Neutrophil (primary cell): Measurements from ENCODE around the gene ZNRD2.
A peak's percentile ranks its signal among the peaks of the same experiment; 100 is the strongest.

Experiments used
- H3K27ac ChIP-seq: fragments of 200-600 bp; sonication (generic); 2 replicates; pipeline ENCODE4 v1.5.1; 2016; ENCODE audit warnings: mild to moderate bottlenecking, moderate library complexity
- H3K27me3 ChIP-seq: fragments of 200-600 bp; sonication (generic); 2 replicates; pipeline ENCODE4 v1.6.0; 2016; ENCODE audit warnings: mild to moderate bottlenecking
- H3K36me3 ChIP-seq: fragments of 200-600 bp; sonication (generic); 2 replicates; pipeline ENCODE4 v1.5.1; 2017
- H3K4me1 ChIP-seq, 2 experiments: fragments of 200-600 bp in 1 of 2; sonication (generic) in 1 of 2; 1 replicate in 1 of 2; 2 replicates in 1 of 2; pipeline versions ENCODE4 v1.5.1 to v1.6.1; 2013 to 2016; ENCODE audit warnings: low read depth in 1 of 2, low read length in 1 of 2, mild to moderate bottlenecking in 1 of 2, moderate library complexity in 1 of 2; ENCODE audit not compliant: control insufficient read depth in 1 of 2, insufficient read depth in 1 of 2
- H3K4me3 ChIP-seq, 2 experiments: fragments of 200-600 bp in 1 of 2; sonication (generic) in 1 of 2; 1 replicate in 1 of 2; 2 replicates in 1 of 2; pipeline ENCODE4 v1.5.1; 2013 to 2016; ENCODE audit warnings: low read depth in 1 of 2, low read length in 1 of 2, mild to moderate bottlenecking in 1 of 2, moderate library complexity in 1 of 2
- H3K9me3 ChIP-seq: fragments of 200-600 bp; sonication (generic); 2 replicates; pipeline ENCODE4 v1.5.1; 2016
- CTCF ChIP-seq: fragments of 200-600 bp; sonication (generic); IDR thresholded peaks from 2 replicates; pipeline ENCODE4 v1.5.1; 2016; ENCODE audit warnings: antibody characterized with exemption

Gene ZNRD2

GRCh38 chr11:65525546-65526480 lies 44.5 kb upstream of the ZNRD2 start:
- no peaks in the 10 kb centered on the region for H3K9me3 ChIP-seq
- peaks cover 38% of the 10 kb centered on the region for H3K36me3 ChIP-seq
- TF ChIP-seq CTCF = no peak
- H3K27ac ChIP-seq = peak overlapping the region; percentile 89
- H3K4me3 ChIP-seq = peak overlapping the region; percentile 81 to 97
- H3K4me1 ChIP-seq = peaks cover 37% of the 10 kb centered on the region in 2 experiments
- H3K27me3 ChIP-seq = no peaks in the 10 kb centered on the region

GRCh38 chr11:65526744-65527143 lies 43.5 kb upstream of the ZNRD2 start:
- no peak overlapping the region for H3K4me3 ChIP-seq
- H3K4me1 ChIP-seq = peaks cover 37% of the 10 kb centered on the region in 2 experiments
- H3K27me3 ChIP-seq = no peaks in the 10 kb centered on the region
- TF ChIP-seq CTCF = no peak
- peaks cover 47% of the 10 kb centered on the region for H3K36me3 ChIP-seq
- no peaks in the 10 kb centered on the region for H3K9me3 ChIP-seq
- no peak overlapping the region for H3K27ac ChIP-seq

- H3K27ac ChIP-seq = no peak overlapping the region
- peaks cover 69% of the 10 kb centered on the region for H3K36me3 ChIP-seq
- no peaks in the 10 kb centered on the region for H3K9me3 ChIP-seq
- peaks cover 18% of the 10 kb centered on the region in 2 experiments for H3K4me1 ChIP-seq
- H3K4me3 ChIP-seq = no peak overlapping the region
- no peak for TF ChIP-seq CTCF
- no peaks in the 10 kb centered on the region for H3K27me3 ChIP-seq
These were observed 41.4 kb upstream of the ZNRD2 start for GRCh38 chr11:65528819-65529350.

GRCh38 chr11:65529475-65530156 lies 40.7 kb upstream of the ZNRD2 start:
- Histone ChIP-seq H3K9me3 (no peaks in the 10 kb centered on the region), H3K27ac (no peak overlapping the region), H3K36me3 (peaks cover 70% of the 10 kb centered on the region), H3K4me3 (no peak overlapping the region), H3K4me1 (peaks cover 10 to 11% of the 10 kb centered on the region in 2 experiments), H3K27me3 (no peaks in the 10 kb centered on the region)
- TF ChIP-seq CTCF = no peak

- H3K36me3 ChIP-seq = peaks cover 75% of the 10 kb centered on the region
- H3K9me3 ChIP-seq = no peaks in the 10 kb centered on the region
- no peaks in the 10 kb centered on the region for H3K27me3 ChIP-seq
- no peak overlapping the region for H3K27ac ChIP-seq
- H3K4me3 ChIP-seq = no peak overlapping the region
- TF ChIP-seq CTCF = peak; percentile 15
- H3K4me1 ChIP-seq = peaks cover 10 to 11% of the 10 kb centered on the region in 2 experiments
These were observed 40.1 kb upstream of the ZNRD2 start for GRCh38 chr11:65530157-65530496.
